Astrocyte of the cerebellum (primary cell): Measurements from ENCODE around the gene POLR2A.

Source experiments
- DNase-seq: peaks from one replicate; pipeline ENCODE4 v3.0.0-alpha.2; 2011; ENCODE audit warnings: low read depth
- H3K4me3 ChIP-seq: 2 replicates; pipeline ENCODE4 v1.5.1; 2011; ENCODE audit warnings: mild to moderate bottlenecking, low read depth, low read length, moderate library complexity
- in situ Hi-C: cut with HindIII; loops from 2 replicates; pipeline ENCODE4 v1.10.0; 2017; ENCODE audit warnings: low sequenced_read_pairs
- TF ChIP-seq, protein P1 (sequence below): IDR thresholded peaks from 2 replicates; pipeline ENCODE4 v1.5.1; 2012; ENCODE audit warnings: low read length, low read depth, moderate library complexity, mild to moderate bottlenecking; ENCODE audit errors: missing control alignments

POLR2A gene

DNA sequence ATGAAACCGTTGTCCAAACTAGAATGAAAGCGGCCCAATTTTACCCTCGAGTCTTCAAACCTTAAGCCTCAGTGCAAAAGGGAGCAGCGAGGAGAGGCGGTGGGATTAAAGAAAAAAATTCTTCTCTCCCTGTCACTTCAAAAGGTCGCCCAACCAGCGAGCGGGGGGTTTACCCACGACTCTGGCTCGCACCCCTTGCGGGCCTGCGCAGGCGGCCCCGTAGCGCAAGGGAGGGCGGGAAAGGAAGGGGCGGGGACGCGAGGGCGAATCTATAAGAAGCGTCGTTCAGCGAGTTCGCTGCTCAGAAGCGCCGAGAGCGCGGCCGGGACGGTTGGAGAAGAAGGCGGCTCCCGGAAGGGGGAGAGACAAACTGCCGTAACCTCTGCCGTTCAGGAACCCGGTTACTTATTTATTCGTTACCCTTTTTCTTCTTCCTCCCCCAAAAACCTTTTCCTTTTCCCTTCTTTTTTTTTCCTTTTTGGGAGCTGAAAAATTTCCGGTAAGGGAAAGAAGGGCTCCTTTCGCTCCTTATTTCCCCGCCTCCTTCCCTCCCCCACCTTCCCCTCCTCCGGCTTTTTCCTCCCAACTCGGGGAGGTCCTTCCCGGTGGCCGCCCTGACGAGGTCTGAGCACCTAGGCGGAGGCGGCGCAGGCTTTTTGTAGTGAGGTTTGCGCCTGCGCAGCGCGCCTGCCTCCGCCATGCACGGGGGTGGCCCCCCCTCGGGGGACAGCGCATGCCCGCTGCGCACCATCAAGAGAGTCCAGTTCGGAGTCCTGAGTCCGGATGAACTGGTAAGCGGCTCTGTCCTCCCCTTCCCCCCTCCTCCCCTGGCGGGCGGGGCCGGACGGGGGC lies at the start of gene POLR2A:
Gene POLR2A, plus strand, starts transcription at position 300 of the 852 bp plus-strand sequence.
- peak; percentile 92 for DNase-seq
- in situ Hi-C loops: no loop called here
- TF ChIP-seq, protein P1, sequence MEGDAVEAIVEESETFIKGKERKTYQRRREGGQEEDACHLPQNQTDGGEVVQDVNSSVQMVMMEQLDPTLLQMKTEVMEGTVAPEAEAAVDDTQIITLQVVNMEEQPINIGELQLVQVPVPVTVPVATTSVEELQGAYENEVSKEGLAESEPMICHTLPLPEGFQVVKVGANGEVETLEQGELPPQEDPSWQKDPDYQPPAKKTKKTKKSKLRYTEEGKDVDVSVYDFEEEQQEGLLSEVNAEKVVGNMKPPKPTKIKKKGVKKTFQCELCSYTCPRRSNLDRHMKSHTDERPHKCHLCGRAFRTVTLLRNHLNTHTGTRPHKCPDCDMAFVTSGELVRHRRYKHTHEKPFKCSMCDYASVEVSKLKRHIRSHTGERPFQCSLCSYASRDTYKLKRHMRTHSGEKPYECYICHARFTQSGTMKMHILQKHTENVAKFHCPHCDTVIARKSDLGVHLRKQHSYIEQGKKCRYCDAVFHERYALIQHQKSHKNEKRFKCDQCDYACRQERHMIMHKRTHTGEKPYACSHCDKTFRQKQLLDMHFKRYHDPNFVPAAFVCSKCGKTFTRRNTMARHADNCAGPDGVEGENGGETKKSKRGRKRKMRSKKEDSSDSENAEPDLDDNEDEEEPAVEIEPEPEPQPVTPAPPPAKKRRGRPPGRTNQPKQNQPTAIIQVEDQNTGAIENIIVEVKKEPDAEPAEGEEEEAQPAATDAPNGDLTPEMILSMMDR: no peak
- H3K4me3 ChIP-seq: peak within 1 kb of the TSS; percentile 84

DNA sequence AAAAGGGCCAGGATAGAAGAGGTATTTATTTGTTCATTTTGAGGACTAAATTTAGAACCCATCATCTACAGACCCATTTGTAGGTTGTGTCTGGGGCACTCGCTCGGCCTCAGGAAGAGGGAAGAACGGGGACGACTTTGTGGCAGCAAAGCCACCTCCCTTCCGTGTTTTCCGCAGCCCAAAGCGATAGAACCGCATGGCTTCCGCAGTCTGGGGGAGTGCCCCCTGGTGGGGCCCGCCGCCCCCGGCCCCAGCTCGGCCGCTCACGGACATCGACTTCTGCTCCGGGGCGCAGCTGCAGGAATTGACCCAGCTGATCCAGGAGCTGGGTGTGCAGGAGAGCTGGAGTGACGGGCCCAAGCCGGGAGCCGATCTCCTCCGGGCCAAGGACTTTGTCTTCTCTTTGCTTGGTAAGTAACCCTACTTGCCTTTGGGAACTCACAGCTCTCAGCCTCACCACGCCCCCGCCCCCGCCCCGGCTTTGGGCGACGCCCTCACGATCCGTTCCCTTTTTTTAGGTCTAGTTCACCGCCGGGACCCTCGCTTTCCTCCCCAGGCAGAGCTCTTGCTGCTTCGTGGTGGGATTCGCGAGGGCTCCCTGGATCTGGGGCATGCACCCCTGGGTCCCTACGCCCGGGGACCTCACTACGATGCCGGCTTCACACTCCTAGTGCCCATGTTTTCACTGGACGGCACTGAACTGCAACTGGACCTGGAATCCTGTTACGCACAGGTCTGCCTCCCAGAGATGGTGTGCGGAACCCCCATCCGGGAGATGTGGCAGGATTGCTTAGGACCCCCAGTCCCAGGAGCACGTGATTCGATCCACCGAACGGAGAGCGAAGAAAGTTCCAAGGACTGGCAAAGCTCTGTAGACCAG lies 48.2 kb upstream of the POLR2A start:
- TF ChIP-seq, protein P1: no peak
- DNase-seq: no peak
- H3K4me3 ChIP-seq: peak overlapping the region; percentile 39
- in situ Hi-C loops: no loop called here

GRCh38 chr17:7436556-7437368 lies 47.4 kb upstream of the POLR2A start:
- in situ Hi-C loops: no loop called here
- peak; percentile 23 for DNase-seq

GRCh38 chr17:7437369-7437863 lies 46.8 kb upstream of the POLR2A start:
- DNase-seq: no peak

More at GRCh38 chr17:7436556-7437368, 47.4 kb upstream of the POLR2A start:
- TF ChIP-seq, protein P1: peak; percentile 66
- peak overlapping the region; percentile 19 for H3K4me3 ChIP-seq

DNA sequence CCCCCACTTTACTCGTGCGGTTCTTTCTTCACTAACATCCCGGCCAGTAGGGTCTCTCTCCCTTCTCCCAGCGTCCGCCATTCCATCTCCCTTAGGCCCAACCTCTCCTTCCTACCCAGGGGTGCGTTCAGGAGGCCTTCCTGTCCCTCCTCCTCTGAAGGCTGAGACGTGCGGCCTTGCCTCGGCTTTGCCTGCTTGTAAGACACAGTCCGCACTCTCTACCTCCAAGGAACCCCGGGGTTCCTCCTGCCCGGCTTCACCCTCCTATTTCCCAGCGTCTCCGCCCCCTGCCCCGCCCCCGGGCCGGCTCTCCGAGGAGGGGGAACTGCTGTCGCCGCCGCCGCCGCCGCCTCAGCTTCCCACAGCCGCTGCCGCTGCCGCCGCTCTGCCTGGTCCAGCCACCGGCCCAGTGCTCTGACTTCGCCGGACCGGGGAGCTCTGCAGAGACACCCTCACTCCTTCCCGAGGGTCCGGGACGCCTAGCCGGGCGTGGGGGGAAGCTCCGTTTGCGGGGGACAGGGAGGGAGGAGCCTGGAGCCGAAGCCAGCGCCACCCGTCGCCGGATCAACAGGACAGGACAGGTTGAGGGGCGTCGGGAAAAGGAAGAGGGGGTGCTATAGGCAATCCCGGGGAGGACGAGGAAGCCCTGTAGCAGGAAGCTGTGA lies 46.1 kb upstream of the POLR2A start:
- DNase-seq: no peak
- peak overlapping the region; percentile 22 for H3K4me3 ChIP-seq
- in situ Hi-C loops: no loop called here
- TF ChIP-seq, protein P1: no peak

More at GRCh38 chr17:7437369-7437863, 46.8 kb upstream of the POLR2A start:
- in situ Hi-C loops: no loop called here
- peak overlapping the region; percentile 19 for H3K4me3 ChIP-seq
- TF ChIP-seq, protein P1: no peak
